H4 (cell line): Measurements from ENCODE around the gene DZIP1L. TPM values are rescaled to one million over a fixed set of nuclear protein-coding genes. Genes with fewer than 3 reads are reported as not detected.
"Not testable (repeated sequence)": the region's sequence is repeated elsewhere in the genome, so short reads cannot be mapped to it uniquely, and the experiment has no call there.

ENCODE experiments used
- DNase-seq: peaks from one replicate; pipeline ENCODE4 v3.0.0-alpha.2; 2015; ENCODE audit warnings: low spot score
- total RNA-seq: library from RNA; depleted of rRNA; stranded (reverse); fragments of >200 nt; shearing (Covaris generic); gene quantifications from 2 replicates; pipeline ENCODE4 v1.2.3, GENCODE V29; 2014

The DZIP1L gene
- total RNA-seq, 1 experiment from 2014 or later: 6.3 TPM

DNA sequence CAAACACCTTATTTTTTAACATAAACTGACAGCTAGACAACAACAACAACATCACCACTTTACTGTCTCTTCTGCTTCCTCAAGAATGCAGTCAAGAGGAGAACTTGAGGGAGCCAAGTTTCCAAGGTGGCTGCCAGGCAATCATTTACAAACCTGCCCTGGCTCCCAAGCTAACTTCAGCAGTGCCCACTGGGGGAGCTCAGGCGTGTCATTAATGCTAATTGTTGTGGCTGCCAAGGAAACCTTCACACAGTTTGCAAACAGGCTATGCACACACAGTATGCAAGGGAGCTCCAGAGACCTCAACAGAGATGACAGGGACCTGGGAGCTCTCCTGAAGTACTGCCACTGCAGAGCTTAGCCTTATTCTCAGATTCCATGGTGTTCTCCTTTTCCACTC is 2.1 kb downstream of the DZIP1L start:
- no peak for DNase-seq

GRCh38 chr3:138112362-138112761 is 3.0 kb downstream of the DZIP1L start:
- no peak for DNase-seq

DNA sequence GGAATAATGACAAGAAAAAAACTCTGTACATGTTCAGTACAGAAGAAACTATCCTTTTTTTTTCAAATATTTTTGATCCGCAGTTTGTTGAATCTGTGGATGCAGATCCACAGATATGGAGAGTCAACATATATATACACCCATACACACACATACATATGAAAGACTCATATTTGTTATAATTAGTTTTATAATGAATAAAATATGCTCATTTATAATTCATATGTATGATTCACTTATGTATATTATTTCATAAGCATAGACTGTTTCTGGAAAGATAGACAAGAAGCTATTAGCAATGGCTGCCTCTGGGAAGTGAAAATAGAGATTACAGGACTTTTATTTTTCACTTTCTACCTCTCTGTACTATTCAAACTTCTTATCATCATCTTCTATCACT is 9.8 kb downstream of the DZIP1L start:
- DNase-seq: no peak

DNA sequence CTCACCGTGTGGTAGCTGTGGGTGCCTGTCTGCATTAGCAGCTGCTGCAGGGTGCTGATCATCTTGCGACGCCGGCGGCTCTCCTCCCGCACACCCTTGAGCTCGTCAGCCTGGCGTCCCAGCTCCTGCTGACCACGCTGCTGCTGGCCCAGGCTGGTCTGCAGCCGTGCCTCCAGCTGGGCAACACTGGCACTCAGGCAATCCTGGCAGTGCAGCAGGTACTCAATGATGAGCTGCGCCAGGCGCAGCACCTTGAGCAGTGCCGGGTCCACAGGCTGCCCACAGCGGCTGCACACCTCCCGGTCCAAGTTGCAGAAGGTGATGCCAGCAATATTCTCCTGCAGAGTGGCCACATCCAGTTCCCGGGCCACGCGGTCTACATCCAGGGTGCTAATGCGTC is 11.9 kb downstream of the DZIP1L start:
- DNase-seq: no peak

- not testable (repeated sequence) for DNase-seq
These were observed 14.0 kb downstream of the DZIP1L start for GRCh38 chr3:138101351-138101940.

GRCh38 chr3:138099417-138099816 is 16.0 kb downstream of the DZIP1L start:
- DNase-seq: no peak

- DNase-seq: no peak
These were observed 17.9 kb downstream of the DZIP1L start for GRCh38 chr3:138097192-138098172.

DNA sequence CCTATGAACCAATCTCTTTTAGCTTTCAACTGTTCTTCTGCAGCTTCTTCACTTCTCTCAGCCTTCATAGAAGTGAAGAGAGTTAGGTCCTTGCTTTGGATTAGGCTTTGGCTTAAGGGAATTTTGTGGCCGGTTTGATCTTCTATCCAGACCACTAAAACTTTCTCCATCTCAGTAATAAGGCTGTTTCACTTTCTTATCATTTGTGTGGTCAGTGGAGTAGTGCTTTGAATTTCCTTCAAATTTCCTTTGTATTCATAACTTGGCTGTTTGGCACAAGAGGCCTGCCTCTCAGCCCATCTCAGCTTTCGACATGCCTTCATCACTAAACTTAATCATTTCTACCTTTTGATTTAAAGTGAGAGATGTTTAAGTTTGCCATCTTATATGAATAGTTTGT is 21.7 kb downstream of the DZIP1L start:
- no peak for DNase-seq

GRCh38 chr3:138092023-138092422 is 23.4 kb downstream of the DZIP1L start:
- DNase-seq: no peak

DNA sequence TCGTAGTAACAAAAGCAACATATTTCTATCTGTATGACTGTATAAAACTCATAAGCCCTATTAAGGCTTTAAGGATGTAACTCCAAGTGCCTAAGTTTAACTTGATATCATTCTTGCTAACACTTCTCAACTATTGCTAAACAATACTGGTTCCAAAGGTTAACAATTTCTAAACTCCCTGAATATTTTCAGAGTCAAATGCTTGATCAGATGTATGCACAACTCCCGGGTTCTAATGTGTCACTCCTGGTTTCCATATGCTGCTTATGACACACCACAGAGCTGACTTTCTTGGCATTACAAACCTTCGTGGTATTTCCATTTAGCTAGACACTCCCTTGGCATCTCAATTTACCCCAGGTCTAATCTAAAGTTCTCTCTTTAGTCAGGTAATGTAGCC is 26.3 kb downstream of the DZIP1L start:
- DNase-seq: no peak

- DNase-seq: not testable (repeated sequence)
These were observed 29.7 kb downstream of the DZIP1L start for GRCh38 chr3:138085745-138086144.

DNA sequence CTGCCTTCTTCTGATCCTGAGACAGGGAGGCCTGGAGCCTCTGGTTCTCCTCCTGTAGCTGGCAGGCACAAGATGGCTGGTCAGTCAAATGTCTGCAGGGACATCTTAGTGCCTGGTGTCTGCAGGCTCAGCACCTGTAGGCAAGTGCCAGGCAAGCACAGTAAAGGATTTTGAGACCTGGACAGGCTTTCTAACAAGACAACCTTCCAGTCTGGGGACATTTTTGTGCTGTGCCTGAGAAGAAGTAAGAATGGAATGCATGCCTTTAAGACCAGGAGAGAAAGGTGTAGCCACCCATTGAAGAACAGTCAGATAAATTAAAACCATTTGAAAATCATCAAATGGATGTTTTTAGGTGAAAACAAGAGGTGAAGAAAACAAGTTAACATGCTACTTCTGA is 31.2 kb downstream of the DZIP1L start:
- DNase-seq: no peak

DNA sequence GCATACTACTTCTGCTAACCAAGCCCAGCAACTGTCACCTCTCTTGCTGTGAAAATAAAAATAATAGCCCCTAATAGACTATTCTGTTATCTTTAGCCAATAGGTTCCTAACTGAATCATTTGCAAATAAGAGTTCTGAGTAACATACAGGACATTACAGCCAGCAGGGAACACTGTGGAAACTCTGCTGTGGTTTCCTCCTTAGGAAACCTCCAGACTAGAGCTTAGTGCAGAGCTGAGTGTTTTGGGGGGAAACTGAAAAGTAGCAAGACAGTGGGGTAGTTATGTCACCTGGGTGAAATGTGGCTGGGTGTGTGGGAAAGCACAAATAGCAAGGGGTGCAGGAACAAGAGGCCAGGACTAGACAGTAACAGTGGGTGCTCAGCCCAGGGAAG is 32.4 kb downstream of the DZIP1L start:
- peak; percentile 32 for DNase-seq

GRCh38 chr3:138082085-138082991 is 33.1 kb downstream of the DZIP1L start:
- peak; percentile 99 for DNase-seq

DNA sequence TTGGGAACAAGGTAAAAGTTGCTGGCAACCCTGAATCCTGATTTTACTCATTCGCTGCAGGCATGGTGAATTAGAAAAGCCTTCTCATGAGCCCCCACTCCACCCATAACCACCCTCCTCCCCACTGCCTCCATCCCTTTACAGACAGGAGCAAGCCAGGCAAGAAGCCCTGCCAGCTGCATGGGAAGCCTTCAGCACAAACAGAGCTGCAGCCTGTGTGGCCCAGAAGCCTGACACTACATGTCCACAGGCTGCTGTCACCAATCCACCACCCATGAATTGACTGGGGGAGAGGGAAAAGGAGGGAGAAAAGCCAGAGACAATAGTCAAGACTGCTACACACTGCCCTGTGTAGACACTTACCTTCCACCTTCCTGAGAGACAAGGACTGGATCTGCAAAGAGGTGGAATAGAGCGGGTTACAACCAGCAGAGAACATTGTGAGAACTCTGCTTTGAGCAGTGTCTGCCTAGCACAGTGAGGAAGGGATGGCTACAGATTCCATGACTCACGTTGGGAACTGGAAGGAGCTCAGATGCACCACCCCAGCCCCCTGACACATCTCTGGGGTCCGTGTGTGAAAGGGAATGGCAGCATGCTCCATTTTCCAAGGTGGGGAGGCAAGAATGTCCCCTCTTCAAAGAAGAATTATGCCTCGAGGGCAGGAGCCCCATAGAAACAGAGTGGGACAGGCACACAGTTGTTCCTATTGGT is 33.9 kb downstream of the DZIP1L start:
- no peak for DNase-seq

DNA sequence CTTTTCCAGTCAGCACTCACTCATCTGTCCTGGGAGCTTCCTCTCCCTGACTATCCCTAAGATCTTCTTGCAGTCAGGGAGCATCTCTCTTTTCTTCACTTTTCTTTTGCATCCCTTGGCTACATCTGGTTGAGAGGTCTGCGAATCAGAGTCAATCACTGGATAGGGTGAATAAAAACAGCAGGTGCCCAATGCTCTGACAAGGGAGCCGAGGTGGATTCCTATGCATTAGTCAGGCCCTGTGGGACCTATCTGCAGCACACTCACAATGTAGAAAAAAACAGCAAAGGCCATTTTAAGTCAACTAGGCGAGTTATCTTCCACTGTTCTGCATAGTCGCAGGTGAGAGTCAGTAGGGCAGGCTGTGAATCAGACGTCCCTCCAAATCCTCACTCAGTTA is 35.5 kb downstream of the DZIP1L start:
- DNase-seq: no peak

DNA sequence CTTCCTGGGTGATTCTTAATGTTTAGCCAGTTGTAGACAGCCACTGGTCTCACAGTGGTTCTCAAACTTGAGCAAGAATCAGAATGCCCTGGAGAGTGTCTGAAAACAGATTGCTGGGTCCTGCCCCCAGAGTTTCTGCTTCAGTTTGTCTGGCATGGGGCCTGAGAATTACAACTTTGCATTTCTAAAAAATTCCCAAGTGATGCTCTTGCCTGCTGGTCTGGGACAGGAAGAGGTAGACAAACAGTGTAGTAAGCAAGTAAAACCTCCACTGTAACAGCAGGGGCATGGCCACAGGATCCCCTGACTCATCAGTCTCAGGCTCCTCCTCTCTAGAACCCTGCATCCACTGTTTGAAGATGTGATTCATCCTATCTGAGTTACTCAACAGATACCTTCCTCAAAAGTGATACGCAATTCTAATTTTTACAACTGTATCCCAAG is 36.5 kb downstream of the DZIP1L start:
- DNase-seq: peak; percentile 82

DNA sequence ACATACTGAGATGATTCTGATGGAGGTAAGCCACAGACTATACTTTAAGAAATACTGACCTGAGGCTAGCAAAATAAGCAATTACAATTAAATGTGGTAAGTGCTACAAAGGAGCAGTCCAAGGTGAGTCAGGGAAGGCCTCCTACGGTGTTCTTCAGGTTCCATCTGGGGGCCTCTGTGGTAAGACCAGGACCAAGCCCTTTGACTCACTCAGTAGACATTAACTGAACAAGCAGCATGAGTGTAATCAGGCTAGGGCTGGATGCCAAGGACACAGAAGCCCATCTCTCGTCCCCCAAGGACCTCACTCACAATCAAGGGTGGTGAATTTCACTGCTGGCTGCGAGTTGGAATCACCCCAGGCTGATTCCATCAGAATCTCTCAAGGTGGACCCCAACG is 37.3 kb downstream of the DZIP1L start:
- DNase-seq: no peak

- no peak for DNase-seq
These were observed 42.6 kb downstream of the DZIP1L start for GRCh38 chr3:138072796-138073195.

GRCh38 chr3:138070006-138070405 is 45.4 kb downstream of the DZIP1L start:
- no peak for DNase-seq

GRCh38 chr3:138068579-138069174 is 46.7 kb downstream of the DZIP1L start:
- DNase-seq: peak; percentile 76
